ENCODE data around the gene IMPA2.

The IMPA2 gene

GRCh38 chr18:11977153-11977466, 4.2 kb upstream of the IMPA2 start:
- H4K20me1 ChIP-seq (ENCODE audit: insufficient read depth), result no peaks in the 10 kb centered on the region
- no peak overlapping the region for H3K4me2 ChIP-seq
- no peak overlapping the region for H2AFZ ChIP-seq (ENCODE audit: low read depth)
- H3K9ac ChIP-seq, result no peak overlapping the region
- no peak overlapping the region for H3K4me3 ChIP-seq (IDR thresholded peaks at IDR 0.05; ENCODE audit: insufficient read depth, low read depth, low read length)
- no peaks in the 10 kb centered on the region for H3K36me3 ChIP-seq (ENCODE audit: insufficient read depth)
- no peak overlapping the region for H3K27ac ChIP-seq
- peaks cover 5% of the 10 kb centered on the region for H3K4me1 ChIP-seq (ENCODE audit: low read depth, poor library complexity, severe bottlenecking)
- no peak for TF ChIP-seq CTCF (conservative IDR thresholded peaks at IDR 0.05; ENCODE audit: low read depth, low read length)
- no peaks in the 10 kb centered on the region for H3K79me2 ChIP-seq (ENCODE audit: insufficient read depth, low read depth)
- H3K27me3 ChIP-seq (ENCODE audit: insufficient read depth, low read depth), result no peaks in the 10 kb centered on the region

- Histone ChIP-seq H3K27ac (no peak overlapping the region), H4K20me1 (ENCODE audit: insufficient read depth) (no peaks in the 10 kb centered on the region), H3K36me3 (ENCODE audit: insufficient read depth) (no peaks in the 10 kb centered on the region), H2AFZ (ENCODE audit: low read depth) (no peak overlapping the region), H3K4me2 (no peak overlapping the region), H3K9ac (no peak overlapping the region), H3K79me2 (ENCODE audit: insufficient read depth, low read depth) (no peaks in the 10 kb centered on the region), H3K4me3 (IDR thresholded peaks at IDR 0.05; ENCODE audit: insufficient read depth, low read depth, low read length) (no peak overlapping the region), H3K27me3 (ENCODE audit: insufficient read depth, low read depth) (no peaks in the 10 kb centered on the region), H3K4me1 (ENCODE audit: low read depth, poor library complexity, severe bottlenecking) (peaks cover 18% of the 10 kb centered on the region)
- TF ChIP-seq CTCF (conservative IDR thresholded peaks at IDR 0.05; ENCODE audit: low read depth, low read length), result no peak
Measured at GRCh38 chr18:11978956-11979355, 2.4 kb upstream of the IMPA2 start.

GRCh38 chr18:11980163-11980493, 1.2 kb upstream of the IMPA2 start:
- TF ChIP-seq CTCF (conservative IDR thresholded peaks at IDR 0.05; ENCODE audit: low read depth, low read length), result 0 out of 2 replicates have a peak, but pooled peaks have one; percentile 14
- no peaks in the 10 kb centered on the region for H3K79me2 ChIP-seq (ENCODE audit: insufficient read depth, low read depth)
- H3K4me1 ChIP-seq (ENCODE audit: low read depth, poor library complexity, severe bottlenecking), result peaks cover 18% of the 10 kb centered on the region
- no peaks in the 10 kb centered on the region for H3K36me3 ChIP-seq (ENCODE audit: insufficient read depth)
- H3K4me2 ChIP-seq, result peak overlapping the region; percentile 35
- peak overlapping the region; percentile 94 for H3K27ac ChIP-seq
- peak overlapping the region; percentile 80 for H2AFZ ChIP-seq (ENCODE audit: low read depth)
- H3K27me3 ChIP-seq (ENCODE audit: insufficient read depth, low read depth), result no peaks in the 10 kb centered on the region
- no peaks in the 10 kb centered on the region for H4K20me1 ChIP-seq (ENCODE audit: insufficient read depth)
- no peak overlapping the region for H3K4me3 ChIP-seq (IDR thresholded peaks at IDR 0.05; ENCODE audit: insufficient read depth, low read depth, low read length)
- peak overlapping the region; percentile 92 for H3K9ac ChIP-seq

GRCh38 chr18:11980494-11981191, 664 bp upstream of the IMPA2 start:
- H2AFZ ChIP-seq (ENCODE audit: low read depth), result peak overlapping the region; percentile 80

More at GRCh38 chr18:11980494-11981191, 664 bp upstream of the IMPA2 start:
- Histone ChIP-seq H3K4me3 (IDR thresholded peaks at IDR 0.05; ENCODE audit: insufficient read depth, low read depth, low read length) (no peak overlapping the region), H3K79me2 (ENCODE audit: insufficient read depth, low read depth) (no peaks in the 10 kb centered on the region), H3K9ac (peak overlapping the region; percentile 92), H3K27me3 (ENCODE audit: insufficient read depth, low read depth) (no peaks in the 10 kb centered on the region), H4K20me1 (ENCODE audit: insufficient read depth) (no peaks in the 10 kb centered on the region), H3K4me2 (peak overlapping the region; percentile 35), H3K36me3 (ENCODE audit: insufficient read depth) (no peaks in the 10 kb centered on the region), H3K27ac (peak overlapping the region; percentile 94), H3K4me1 (ENCODE audit: low read depth, poor library complexity, severe bottlenecking) (peaks cover 18% of the 10 kb centered on the region)
- no peak for TF ChIP-seq CTCF (conservative IDR thresholded peaks at IDR 0.05; ENCODE audit: low read depth, low read length)
